ENCODE data around the gene TMEM150B.

The TMEM150B gene

DNA sequence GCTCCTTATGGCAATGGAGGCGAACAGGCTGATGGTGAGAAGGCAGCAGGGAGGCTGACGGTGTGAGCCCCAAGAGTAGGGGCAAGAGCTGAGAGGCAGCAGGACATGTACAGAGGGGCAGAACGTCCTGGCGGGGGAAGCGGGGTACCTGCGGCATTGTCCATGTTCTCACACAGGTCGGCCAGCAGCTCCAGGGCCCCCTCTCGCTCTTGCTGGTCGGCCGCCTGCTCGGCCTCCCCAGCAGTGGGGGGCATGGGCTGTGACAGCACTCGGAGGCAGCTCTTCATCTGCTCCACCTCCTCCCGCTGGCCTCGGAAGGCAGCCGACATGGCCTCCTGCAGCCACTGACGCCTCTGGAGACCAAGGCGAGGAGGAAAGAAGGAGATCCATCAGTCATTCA is 47.6 kb downstream of the TMEM150B start:
- no peak for DNase-seq (ENCODE audit: low spot score)
- TF ChIP-seq, protein P1, sequence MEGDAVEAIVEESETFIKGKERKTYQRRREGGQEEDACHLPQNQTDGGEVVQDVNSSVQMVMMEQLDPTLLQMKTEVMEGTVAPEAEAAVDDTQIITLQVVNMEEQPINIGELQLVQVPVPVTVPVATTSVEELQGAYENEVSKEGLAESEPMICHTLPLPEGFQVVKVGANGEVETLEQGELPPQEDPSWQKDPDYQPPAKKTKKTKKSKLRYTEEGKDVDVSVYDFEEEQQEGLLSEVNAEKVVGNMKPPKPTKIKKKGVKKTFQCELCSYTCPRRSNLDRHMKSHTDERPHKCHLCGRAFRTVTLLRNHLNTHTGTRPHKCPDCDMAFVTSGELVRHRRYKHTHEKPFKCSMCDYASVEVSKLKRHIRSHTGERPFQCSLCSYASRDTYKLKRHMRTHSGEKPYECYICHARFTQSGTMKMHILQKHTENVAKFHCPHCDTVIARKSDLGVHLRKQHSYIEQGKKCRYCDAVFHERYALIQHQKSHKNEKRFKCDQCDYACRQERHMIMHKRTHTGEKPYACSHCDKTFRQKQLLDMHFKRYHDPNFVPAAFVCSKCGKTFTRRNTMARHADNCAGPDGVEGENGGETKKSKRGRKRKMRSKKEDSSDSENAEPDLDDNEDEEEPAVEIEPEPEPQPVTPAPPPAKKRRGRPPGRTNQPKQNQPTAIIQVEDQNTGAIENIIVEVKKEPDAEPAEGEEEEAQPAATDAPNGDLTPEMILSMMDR (IDR thresholded peaks at IDR 0.05; ENCODE audit: extremely low read depth, missing control alignments): no peak

DNA sequence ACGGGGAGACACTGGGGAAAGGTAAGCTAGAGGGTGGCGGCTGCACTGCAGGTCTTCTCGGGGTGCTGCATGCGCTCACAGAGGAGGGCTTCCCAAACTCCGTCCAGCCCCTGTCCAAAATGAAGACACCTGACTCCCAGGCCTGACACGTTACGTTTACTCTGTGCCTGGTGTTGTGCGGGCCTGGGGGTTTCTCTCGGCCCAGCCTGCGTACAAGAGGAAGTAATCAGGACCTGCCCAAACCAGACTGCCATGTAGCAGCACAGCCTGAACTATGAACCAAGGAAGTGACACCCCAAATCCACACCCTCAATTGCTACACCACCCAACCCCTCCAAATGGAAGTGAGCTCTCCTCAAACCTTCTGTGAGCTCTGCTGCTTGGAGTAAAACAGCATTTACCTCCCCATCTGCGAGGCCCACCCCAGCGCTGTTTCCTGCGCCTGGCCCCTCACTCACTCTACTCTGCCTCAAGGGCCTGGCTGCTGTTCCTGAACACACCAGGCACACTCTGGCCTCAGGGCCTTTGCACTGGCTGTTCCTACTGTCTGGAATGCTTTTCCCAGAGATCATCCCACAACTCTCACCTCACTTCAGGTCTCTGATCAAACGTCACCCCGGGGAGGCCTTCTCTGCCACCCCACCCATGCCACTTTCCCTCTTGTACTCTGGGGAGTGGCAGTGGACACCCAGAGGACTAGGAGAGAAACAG is 48.3 kb downstream of the TMEM150B start:
- TF ChIP-seq, protein P1 (IDR thresholded peaks at IDR 0.05; ENCODE audit: extremely low read depth, missing control alignments): no peak
- DNase-seq (ENCODE audit: low spot score): peak; percentile 30

DNA sequence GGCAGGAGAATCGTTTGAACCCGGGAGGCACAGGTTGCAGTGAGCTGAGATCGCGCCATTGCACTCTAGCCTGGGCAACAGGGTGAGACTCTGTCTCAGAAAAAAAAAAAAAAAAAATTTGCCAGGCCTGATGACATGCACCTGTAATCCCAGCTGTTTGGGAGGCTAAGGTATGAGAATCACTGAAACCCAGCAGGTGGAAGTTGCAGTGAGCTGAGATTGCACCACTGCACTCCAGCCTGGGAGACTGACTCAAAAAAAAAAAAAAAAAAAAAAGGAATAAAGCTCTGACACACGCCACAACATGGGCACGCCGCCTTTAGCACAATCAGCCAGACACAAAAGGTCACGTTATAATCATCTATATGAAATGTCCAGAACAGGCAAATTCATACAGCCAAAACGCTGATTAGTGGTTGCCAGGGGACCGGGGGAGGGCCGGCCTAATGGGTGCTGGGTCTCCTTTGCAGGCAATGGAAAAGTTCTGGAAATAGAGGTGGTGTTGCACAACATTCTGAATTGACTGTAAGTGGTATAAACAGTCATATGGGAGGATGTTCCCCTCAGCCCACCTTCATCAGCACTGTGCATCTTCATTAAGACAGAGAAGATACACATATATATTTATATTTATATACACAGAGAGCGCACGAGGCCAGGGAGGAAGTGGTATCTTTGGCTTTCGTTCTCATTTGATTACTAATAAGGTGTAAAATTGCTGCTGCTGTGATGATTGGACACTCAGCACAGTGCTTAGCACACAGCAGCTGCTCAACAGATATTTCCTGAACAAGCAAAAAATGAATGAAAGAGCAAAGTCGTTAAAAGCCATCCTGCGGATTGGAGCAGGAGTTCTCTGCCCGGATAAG is 49.1 kb downstream of the TMEM150B start:
- TF ChIP-seq, protein P1 (IDR thresholded peaks at IDR 0.05; ENCODE audit: extremely low read depth, missing control alignments): no peak
- peak; percentile 82 for DNase-seq (ENCODE audit: low spot score)

DNA sequence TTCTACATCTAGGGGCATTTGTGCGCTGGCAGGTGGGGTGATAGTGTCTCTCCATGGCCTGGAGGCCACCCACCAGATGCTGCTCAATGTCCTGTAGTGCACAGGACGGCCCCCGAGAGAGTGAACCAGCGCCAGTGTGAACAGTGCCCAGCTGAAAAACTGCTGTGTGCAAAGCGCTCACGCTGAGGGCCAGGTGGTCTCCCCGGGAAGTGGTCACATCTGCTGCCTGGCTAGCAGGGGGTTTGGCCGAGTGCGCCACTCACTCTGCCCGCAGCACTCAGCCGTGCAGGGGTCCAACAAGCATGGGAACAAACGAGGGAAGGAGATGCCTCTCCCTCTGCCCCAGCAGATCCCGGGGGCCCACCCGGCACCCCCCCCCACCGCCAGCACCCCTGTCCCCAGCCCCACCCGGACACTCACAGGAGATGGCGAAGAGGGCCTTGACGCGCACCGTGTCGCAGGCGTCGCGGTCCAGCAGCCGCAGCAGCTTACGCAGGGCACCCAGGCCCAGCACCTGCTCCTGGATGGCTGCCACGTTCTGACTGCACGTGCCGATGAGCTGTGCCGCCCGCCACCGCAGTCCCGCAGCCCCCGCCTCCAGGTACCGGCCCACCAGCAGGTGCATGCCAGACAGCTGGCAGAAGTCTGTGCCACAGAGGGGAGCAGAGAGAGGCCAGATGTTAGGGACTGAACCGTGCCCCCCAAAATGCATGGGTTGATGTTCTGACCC is 51.0 kb downstream of the TMEM150B start:
- DNase-seq (ENCODE audit: low spot score): no peak
- TF ChIP-seq, protein P1 (IDR thresholded peaks at IDR 0.05; ENCODE audit: extremely low read depth, missing control alignments): no peak

DNA sequence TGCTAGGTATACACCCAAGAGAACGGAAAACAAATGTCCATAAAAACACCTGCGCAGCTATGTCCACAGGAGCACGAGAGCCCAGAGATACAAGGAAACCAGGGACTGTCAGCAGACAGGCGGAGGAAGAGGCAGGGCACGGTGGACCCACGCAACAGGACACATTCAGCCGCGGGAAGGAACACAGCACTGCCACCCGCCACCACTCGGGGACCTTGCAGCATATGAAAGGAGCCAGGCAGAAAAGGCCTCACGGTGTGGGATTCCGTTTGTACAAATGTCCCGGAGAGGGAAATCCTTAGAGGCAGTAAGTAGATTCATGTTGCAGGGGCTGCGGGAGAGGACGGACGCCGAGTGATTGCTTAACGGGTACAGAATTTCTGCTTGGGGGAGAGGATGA is 53.0 kb downstream of the TMEM150B start:
- no peak for DNase-seq (ENCODE audit: low spot score)
- TF ChIP-seq, protein P1 (IDR thresholded peaks at IDR 0.05; ENCODE audit: extremely low read depth, missing control alignments): no peak

DNA sequence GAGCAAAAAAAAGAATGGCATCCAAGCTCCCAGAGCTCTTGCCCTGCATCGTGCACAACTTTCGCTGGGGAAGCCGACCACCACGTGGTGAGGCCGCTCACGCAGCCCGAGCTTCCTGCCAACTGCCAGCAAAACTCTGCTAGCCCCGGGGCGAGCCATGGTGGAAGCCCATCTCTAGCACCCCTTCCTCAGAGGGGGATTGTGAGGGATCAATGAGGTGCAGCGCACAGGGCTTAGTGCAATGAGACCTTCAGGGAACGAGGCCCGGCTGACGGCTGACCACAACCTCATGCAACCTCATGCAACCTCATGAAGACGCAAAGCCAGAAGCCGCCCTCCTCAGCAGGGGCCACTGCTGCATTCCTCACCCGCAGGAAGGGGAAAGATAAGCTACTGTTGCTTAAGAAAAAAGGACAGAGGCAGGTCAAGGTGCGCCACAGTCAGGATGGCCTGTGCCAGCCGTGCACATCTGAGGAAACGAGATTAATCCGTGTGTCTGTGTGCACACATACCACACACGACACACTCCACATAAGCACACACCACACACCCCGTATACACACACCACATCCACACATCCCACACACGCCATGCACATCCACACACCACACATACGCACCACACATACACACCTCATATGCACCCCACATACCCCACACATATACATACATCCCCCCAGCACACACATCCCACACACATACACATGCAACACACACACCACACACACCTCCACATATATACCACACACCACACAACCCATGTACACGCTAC is 54.8 kb downstream of the TMEM150B start:
- DNase-seq (ENCODE audit: low spot score): no peak
- TF ChIP-seq, protein P1 (IDR thresholded peaks at IDR 0.05; ENCODE audit: extremely low read depth, missing control alignments): no peak
